ENCODE results near the gene TMC5. TPM values are rescaled to one million over a fixed set of nuclear protein-coding genes. Genes with fewer than 3 reads are reported as not detected.
A peak's percentile ranks its signal among the peaks of the same experiment; 100 is the strongest.

The TMC5 gene
- total and polyA plus RNA-seq, 2 of the 13 experiments (the other 11 are each of a cell fraction or from before 2014, with no cell fraction given) = 0.09 to 0.41 TPM

- TF ChIP-seq, protein P1, sequence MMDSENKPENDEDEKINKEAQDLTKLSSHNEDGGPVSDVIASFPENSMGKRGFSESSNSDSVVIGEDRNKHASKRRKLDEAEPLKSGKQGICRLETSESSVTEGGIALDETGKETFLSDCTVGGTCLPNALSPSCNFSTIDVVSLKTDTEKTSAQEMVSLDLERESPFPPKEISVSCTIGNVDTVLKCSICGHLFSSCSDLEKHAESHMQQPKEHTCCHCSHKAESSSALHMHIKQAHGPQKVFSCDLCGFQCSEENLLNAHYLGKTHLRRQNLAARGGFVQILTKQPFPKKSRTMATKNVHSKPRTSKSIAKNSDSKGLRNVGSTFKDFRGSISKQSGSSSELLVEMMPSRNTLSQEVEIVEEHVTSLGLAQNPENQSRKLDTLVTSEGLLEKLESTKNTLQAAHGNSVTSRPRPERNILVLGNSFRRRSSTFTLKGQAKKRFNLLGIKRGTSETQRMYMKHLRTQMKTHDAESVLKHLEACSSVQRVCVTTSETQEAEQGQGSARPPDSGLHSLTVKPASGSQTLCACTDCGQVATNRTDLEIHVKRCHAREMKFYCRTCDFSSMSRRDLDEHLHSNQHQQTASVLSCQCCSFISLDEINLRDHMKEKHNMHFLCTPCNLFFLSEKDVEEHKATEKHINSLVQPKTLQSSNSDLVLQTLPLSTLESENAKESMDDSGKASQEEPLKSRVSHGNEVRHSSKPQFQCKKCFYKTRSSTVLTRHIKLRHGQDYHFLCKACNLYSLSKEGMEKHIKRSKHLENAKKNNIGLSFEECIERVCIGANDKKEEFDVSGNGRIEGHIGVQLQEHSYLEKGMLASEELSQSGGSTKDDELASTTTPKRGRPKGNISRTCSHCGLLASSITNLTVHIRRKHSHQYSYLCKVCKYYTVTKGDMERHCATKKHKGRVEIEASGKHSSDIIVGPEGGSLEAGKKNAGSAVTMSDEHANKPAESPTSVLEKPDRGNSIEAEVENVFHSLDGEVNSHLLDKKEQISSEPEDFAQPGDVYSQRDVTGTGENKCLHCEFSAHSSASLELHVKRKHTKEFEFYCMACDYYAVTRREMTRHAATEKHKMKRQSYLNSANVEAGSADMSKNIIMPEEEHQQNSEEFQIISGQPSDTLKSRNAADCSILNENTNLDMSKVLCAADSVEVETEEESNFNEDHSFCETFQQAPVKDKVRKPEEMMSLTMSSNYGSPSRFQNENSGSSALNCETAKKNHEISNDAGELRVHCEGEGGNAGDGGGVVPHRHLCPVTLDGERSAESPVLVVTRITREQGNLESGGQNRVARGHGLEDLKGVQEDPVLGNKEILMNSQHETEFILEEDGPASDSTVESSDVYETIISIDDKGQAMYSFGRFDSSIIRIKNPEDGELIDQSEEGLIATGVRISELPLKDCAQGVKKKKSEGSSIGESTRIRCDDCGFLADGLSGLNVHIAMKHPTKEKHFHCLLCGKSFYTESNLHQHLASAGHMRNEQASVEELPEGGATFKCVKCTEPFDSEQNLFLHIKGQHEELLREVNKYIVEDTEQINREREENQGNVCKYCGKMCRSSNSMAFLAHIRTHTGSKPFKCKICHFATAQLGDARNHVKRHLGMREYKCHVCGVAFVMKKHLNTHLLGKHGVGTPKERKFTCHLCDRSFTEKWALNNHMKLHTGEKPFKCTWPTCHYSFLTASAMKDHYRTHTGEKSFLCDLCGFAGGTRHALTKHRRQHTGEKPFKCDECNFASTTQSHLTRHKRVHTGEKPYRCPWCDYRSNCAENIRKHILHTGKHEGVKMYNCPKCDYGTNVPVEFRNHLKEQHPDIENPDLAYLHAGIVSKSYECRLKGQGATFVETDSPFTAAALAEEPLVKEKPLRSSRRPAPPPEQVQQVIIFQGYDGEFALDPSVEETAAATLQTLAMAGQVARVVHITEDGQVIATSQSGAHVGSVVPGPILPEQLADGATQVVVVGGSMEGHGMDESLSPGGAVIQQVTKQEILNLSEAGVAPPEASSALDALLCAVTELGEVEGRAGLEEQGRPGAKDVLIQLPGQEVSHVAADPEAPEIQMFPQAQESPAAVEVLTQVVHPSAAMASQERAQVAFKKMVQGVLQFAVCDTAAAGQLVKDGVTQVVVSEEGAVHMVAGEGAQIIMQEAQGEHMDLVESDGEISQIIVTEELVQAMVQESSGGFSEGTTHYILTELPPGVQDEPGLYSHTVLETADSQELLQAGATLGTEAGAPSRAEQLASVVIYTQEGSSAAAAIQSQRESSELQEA (CRISPR knock-in tag; IDR thresholded peaks at IDR 0.05; ENCODE audit: not compliant biosample characterization) = peak; percentile 98
- TF ChIP-seq ZNF644 (CRISPR knock-in tag; IDR thresholded peaks at IDR 0.05; ENCODE audit: low read depth) (0 out of 2 replicates have a peak, but pooled peaks have one; percentile 28), CEBPB (IDR thresholded peaks at IDR 0.05; ENCODE audit: borderline replicate concordance, low read depth, low read length) (no peak), ZFP82 (CRISPR knock-in tag; IDR thresholded peaks at IDR 0.05; ENCODE audit: borderline replicate concordance) (peak; percentile 79; the same call in 1 of the 2 replicates), ZBTB42 (CRISPR knock-in tag; IDR thresholded peaks at IDR 0.05) (no peak; the same call in none of the 2 replicates), ZNF121 (CRISPR knock-in tag; IDR thresholded peaks at IDR 0.05) (peak; percentile 43; the same call in 1 of the 2 replicates), JARID2 (CRISPR knock-in tag; IDR thresholded peaks at IDR 0.05; ENCODE audit: insufficient replicate concordance) (no peak), GTF2F1 (IDR thresholded peaks at IDR 0.05; ENCODE audit: low read length) (0 out of 2 replicates have a peak, but pooled peaks have one; percentile 50), FOXK2 (IDR thresholded peaks at IDR 0.05) (no peak), KIAA2018 (CRISPR knock-in tag; IDR thresholded peaks at IDR 0.05; ENCODE audit: borderline replicate concordance) (no peak; the same call in 1 of the 2 replicates)
- TF ChIP-seq, protein P2, sequence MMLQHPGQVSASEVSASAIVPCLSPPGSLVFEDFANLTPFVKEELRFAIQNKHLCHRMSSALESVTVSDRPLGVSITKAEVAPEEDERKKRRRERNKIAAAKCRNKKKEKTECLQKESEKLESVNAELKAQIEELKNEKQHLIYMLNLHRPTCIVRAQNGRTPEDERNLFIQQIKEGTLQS (CRISPR knock-in tag; IDR thresholded peaks at IDR 0.05) = 0 out of 2 replicates have a peak, but pooled peaks have one; percentile 28
Measured at GRCh38 chr16:19521471-19522396, 104.1 kb downstream of the TMC5 start, which contains the start of gene GDE1 (continued).
